ENCODE measurements around the gene C1orf226.

C1orf226 gene

GRCh38 chr1:162365284-162366020 is 16.1 kb upstream of the C1orf226 start:
- DNase-seq (ENCODE audit: low read depth in 2 of 2), result no peak

- no peak for DNase-seq (ENCODE audit: low read depth in 2 of 2)
Measured at GRCh38 chr1:162366149-162366548, 15.4 kb upstream of the C1orf226 start.

GRCh38 chr1:162366671-162367070 is 14.9 kb upstream of the C1orf226 start:
- DNase-seq (ENCODE audit: low read depth in 2 of 2), result no peak

DNA sequence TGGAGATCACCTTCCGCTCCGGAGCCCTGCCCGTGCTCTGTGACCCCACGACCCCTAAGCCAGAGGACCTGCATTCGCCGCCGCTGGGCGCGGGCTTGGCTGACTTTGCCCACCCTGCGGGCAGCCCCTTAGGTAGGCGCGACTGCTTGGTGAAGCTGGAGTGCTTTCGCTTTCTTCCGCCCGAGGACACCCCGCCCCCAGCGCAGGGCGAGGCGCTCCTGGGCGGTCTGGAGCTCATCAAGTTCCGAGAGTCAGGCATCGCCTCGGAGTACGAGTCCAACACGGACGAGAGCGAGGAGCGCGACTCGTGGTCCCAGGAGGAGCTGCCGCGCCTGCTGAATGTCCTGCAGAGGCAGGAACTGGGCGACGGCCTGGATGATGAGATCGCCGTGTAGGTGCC is 14.5 kb upstream of the C1orf226 start:
- DNase-seq (ENCODE audit: low read depth in 2 of 2), result no peak

DNA sequence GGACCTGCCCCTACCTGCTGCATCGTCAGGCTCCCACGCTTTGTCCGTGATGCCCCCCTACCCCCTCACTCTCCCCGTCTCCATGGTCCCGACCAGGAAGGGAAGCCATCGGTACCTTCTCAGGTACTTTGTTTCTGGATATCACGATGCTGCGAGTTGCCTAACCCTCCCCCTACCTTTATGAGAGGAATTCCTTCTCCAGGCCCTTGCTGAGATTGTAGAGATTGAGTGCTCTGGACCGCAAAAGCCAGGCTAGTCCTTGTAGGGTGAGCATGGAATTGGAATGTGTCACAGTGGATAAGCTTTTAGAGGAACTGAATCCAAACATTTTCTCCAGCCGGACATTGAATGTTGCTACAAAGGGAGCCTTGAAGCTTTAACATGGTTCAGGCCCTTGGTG is 13.8 kb upstream of the C1orf226 start:
- DNase-seq (ENCODE audit: low read depth in 2 of 2), result no peak

DNA sequence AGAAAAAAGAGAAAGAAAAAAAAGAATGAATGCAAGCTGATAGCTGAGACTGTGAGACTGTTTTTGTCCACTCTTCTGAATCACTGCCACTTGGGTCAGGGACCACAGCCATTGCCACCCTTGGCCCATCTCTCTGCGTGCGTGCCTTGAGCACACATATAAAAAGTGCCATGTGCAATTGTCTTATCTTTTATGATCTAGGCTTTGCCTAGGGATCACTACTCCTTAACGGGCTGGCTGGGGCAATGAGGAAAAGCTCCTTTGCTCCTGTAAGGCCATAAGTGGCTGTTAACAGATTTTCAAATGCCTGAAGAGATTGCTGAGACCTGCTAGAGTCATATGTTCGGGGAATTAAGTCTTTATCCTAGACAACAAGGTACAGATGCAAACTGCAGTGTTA is 13.1 kb upstream of the C1orf226 start:
- DNase-seq (ENCODE audit: low read depth in 2 of 2), result no peak

- no peak for DNase-seq (ENCODE audit: low read depth in 2 of 2)
Measured at GRCh38 chr1:162369571-162369970, 12.0 kb upstream of the C1orf226 start.

GRCh38 chr1:162370161-162370560 is 11.4 kb upstream of the C1orf226 start:
- DNase-seq (ENCODE audit: low read depth in 2 of 2), result no peak

DNA sequence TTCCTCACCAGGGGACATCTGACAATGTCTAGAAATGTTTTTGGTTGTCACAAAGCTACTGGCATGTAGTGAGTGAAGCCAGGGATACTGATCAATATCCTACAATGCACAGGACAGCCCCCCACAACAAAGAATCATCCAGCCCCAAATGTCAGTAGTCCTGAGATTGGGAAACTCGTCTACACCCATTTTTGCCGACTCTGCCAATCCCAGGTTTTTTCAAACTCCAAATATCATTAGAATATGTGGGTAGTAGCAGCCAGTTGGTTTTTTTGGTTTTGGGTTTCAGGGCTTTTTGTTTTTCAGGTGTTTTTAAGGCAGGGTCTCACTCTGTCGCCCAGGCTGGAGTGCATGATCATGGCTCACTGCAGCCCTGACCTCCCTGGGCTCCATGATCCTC is 10.8 kb upstream of the C1orf226 start:
- DNase-seq (ENCODE audit: low read depth in 2 of 2), result no peak

DNA sequence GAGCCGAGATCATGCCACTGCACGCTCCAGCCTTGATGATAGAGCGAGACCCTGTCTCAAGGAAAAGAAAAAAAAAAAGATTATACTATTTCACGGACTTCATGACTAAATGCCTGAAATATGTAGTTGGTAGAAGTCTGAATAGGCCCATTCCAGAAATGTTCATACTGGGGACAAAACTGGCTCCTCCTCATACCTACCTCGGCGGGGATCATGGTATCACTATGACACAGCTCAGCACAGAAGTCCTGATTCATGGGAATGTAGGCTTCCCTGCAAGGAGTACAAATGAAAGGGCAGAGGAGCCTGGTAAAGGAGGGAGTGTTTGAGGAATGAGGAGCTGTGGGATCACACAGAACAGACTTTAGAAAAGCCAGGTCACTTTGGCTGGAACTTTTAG is 9.9 kb upstream of the C1orf226 start:
- DNase-seq (ENCODE audit: low read depth in 2 of 2), result no peak

DNA sequence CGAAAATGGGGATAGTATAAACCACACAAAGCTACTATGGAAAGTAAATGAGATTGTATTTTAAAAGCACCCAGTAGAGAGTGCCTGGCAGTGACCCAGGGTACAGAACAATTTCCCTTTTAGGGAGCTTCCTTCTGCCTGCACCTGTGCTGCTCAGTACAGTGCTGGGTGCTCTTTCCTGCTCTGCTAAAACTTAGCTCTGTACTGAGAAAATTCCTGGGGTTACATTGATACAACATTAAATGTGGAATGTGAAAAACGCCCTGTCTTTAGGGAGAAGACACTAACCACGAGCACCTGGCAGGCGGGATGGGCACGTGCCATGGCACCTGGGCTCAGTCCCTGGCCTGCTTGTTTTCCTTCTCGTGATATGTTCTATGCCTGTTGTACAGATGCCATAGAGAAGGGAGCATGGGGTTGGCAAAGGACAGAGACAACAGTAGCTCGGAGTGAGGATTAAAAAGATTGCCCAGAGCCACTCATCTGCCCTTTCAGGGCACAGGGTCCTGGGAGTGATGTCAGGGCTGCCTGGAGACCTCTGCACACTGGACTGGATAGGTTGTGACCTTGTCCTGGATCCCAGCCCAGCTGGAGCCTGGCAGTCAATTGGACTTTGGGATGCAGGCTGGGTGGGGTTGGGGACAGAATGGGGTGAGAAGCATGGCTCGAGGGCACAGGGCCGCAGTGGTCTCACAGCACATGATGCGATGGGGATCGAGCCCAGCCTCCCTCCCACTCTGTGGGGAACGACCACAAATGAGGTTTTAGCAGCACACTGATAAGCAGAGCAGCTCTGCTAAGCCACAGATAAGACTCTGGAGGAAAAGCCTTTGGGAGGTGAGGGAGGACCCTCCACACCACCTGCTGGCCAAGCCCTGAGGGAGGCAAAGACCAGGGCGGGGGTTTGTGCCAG is 9.1 kb upstream of the C1orf226 start:
- no peak for DNase-seq (ENCODE audit: low read depth in 2 of 2)

DNA sequence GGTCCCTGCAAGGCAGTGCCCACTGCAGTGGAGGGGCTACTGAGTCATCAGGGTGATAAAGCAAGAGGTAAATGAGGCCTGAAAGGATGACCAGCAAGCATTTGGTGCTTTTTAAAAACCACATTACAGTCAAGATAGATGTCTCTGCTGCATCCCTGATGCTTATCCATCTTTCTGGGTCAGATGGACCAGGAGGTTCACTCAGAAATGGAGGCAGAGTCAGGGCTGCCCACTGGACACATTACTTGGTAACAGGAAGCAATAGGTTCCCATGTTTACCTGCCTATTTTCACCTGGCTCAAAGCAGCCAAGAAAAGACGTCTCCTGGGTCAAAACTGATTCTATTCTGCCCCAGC is 8.5 kb upstream of the C1orf226 start:
- DNase-seq (ENCODE audit: low read depth in 2 of 2), result no peak

GRCh38 chr1:162373541-162374260 is 7.8 kb upstream of the C1orf226 start:
- DNase-seq (ENCODE audit: low read depth in 2 of 2), result no peak

DNA sequence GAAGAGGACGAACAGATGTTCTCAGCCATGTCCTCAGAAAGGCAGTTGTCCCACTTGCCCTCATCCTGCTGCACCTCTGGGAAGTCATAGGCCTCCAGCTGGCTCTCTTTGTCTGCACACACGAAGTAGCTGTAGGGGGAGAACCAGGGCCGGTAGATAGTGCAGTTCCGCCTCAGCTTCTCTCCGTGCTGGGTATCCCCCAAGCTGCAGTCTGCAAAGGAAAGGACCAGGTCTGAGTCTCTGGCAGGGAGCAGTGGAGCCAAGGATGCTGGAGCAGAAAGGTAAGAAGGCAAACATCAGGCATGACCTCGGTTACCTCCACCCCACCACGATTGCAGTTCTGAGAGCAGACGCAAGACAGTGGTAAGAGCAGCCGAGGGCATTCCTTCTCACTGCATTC is 7.1 kb upstream of the C1orf226 start:
- no peak for DNase-seq (ENCODE audit: low read depth in 2 of 2)

- no peak for DNase-seq (ENCODE audit: low read depth in 2 of 2)
Measured at GRCh38 chr1:162375463-162375862, 6.1 kb upstream of the C1orf226 start.

DNA sequence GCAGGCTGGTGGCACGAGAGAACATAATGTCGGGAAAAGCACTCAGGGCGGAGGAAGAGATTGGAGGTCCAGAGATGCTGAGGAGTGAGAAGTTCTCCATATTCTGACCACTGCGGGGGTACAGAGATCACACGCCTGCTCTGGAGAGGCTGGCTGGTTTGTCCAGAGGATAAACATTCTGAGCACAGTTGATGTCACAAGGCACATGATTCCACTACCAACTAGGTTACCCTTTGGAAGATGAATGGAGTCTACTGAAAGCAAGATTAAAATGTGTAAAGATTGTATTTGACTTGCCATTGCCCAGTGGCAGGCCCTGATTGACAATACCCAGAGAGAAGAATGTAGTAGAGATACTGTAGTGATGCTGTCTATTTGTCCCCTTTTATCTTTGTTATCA is 4.8 kb upstream of the C1orf226 start, which contains the start of gene SPATA46:
Gene SPATA46, minus strand, starts transcription at position 164 of the 400 bp plus-strand sequence. Its CDS starts 64 bp downstream, at position 100.
- no peak for DNase-seq (ENCODE audit: low read depth in 2 of 2)

GRCh38 chr1:162380061-162380846 is 1.3 kb upstream of the C1orf226 start:
- no peak for DNase-seq (ENCODE audit: low read depth in 2 of 2)

GRCh38 chr1:162381941-162382750 is 618 bp downstream of the C1orf226 start:
- DNase-seq (ENCODE audit: low read depth in 2 of 2), result no peak

GRCh38 chr1:162383091-162383490 is 1.6 kb downstream of the C1orf226 start:
- no peak for DNase-seq (ENCODE audit: low read depth in 2 of 2)

- DNase-seq (ENCODE audit: low read depth in 2 of 2), result no peak
Measured at GRCh38 chr1:162383516-162383915, 2.0 kb downstream of the C1orf226 start.

DNA sequence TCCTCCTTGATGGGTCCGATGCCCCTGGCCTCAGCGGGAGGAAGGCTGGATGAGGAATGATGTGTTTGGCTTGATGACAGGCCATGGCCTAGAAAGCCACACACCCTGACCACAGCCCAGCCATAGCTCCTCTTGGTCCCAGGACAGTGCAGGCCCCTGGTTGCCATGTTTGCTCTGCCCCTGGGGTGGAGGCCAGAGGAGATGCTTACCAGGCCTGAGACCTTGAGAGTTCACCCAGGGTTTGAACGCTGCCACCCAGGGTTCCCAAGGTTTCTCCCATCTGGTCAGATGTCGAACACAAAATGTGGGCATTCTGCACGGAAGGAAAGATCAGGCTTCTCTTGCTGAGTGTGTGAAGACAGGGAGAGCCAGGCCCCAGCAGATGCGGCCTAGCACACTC is 2.6 kb downstream of the C1orf226 start:
- no peak for DNase-seq (ENCODE audit: low read depth in 2 of 2)

All from stimulated activated CD8-positive, alpha-beta memory T cell treated with anti-CD3 and anti-CD28 coated beads, Interleukin-7, amount 100 ng/mL, for 4 hours (primary cell).